Measurements from ENCODE around the gene RDX.

DNA sequence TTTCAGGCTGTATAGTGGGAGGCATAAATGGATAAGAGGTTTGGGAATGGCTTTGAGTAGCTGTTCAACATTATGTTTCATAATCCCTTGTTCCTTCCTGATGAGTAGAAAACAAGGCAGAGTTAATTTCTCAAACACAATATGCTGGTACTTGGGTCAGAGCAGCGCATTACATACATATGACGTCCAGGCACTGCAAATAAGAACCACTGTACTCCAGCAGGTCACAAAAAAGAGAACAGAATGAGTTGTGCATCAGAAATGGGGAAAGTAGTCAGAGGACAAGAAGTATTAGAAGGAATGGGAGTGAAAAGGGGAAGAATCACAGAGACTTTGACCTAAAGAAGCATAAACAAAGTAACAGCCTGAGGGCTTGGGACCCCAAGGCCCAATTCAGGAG is 44.0 kb upstream of the RDX start:
- TF ChIP-seq, protein P1, sequence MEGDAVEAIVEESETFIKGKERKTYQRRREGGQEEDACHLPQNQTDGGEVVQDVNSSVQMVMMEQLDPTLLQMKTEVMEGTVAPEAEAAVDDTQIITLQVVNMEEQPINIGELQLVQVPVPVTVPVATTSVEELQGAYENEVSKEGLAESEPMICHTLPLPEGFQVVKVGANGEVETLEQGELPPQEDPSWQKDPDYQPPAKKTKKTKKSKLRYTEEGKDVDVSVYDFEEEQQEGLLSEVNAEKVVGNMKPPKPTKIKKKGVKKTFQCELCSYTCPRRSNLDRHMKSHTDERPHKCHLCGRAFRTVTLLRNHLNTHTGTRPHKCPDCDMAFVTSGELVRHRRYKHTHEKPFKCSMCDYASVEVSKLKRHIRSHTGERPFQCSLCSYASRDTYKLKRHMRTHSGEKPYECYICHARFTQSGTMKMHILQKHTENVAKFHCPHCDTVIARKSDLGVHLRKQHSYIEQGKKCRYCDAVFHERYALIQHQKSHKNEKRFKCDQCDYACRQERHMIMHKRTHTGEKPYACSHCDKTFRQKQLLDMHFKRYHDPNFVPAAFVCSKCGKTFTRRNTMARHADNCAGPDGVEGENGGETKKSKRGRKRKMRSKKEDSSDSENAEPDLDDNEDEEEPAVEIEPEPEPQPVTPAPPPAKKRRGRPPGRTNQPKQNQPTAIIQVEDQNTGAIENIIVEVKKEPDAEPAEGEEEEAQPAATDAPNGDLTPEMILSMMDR (IDR thresholded peaks at IDR 0.05), result no peak
- TF ChIP-seq EZH2 (IDR thresholded peaks at IDR 0.05; ENCODE audit: borderline replicate concordance, insufficient read depth, low read depth, low read length, poor library complexity, severe bottlenecking), result no peak
